ENCODE measurements around the gene PLIN4. TPM values are rescaled to one million over a fixed set of nuclear protein-coding genes. Genes with fewer than 3 reads are reported as not detected.

Gene PLIN4
- total and polyA plus RNA-seq, 2 donors from 2014 or later, result 1.6 to 2.2 TPM

- FAIRE-seq, result peak; percentile 80
- intact Hi-C loops (cut with DNase I), result no loop called here
- H3K27ac ChIP-seq (ENCODE audit: low read depth in 2 of 2, low read length in 2 of 2), result peak within 1 kb of the TSS; percentile 74 to 78
These were observed 60.5 kb downstream of the PLIN4 start, which contains the start of gene UBXN6 for GRCh38 chr19:4457654-4458395. UBXN6 (minus strand) TSS chr19:4457794; CDS start chr19:4457697, 97 bp downstream.

DNA sequence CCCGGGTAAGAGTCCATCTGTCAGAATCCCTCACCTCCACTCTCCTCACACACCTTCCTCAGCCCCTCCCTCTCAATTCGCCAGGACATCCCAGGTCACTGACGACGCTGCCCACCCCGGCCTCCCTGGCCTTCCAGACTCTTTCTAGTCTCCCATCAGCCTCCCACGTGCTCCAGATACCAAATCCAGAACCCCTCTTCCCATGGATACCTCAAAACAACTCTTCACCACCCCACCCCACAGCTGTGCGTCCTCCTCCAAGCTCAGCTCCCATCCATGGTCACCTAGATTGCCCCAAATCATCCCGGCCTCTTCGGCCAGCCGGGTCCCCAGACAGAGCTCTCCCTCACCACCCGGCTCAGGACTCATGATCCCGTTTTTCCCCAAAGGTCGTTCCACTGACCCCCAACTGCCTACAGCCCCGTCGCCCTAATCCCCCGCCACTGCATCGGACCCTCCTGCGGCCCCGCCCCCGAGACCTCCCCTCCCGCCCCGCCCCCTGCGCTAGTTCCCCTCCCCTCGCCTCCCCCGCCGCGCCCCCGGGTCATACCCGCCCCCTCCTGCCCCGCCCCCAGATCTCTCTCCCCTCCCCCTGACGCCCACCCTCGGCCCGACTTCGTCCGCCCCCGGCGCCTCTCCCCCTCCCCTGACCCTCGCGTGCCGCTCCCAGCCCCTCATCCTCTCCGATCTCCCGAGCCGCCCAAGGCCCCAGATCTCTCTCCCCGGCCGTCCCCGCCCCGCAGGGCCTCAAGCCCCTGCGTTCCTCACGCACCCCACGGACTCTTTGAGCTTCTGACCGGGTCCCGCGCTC, 61.2 kb downstream of the PLIN4 start:
- peak overlapping the region; percentile 67 to 87 (median 78) for H3K4me3 ChIP-seq (ENCODE audit: low read length in 3 of 3)
- FAIRE-seq (no peak), DNase-seq (peak; percentile 83 to 94 (median 87))
- peaks cover 3 to 13% (median 11%) of the 10 kb centered on the region in 3 donors for H3K36me3 ChIP-seq (ENCODE audit: control insufficient read depth in 2 of 3, insufficient read depth in 3 of 3, low read length in 3 of 3)
- TF ChIP-seq CTCF (IDR thresholded peaks at IDR 0.05; ENCODE audit: borderline replicate concordance, extremely low read depth, insufficient read depth), result no peak
- peak overlapping the region; percentile 56 to 87 (median 81) for H3K9ac ChIP-seq (ENCODE audit: low read length in 3 of 3)
- intact Hi-C loops (cut with DNase I), result no loop called here
- H3K4me1 ChIP-seq (ENCODE audit: control insufficient read depth in 2 of 3, insufficient read depth in 2 of 3, low read depth in 1 of 3, low read length in 3 of 3), result peaks cover 0 to 18% (median 7%) of the 10 kb centered on the region in 3 donors
- H3K9me3 ChIP-seq (ENCODE audit: control insufficient read depth in 2 of 3, insufficient read depth in 1 of 3, low read length in 3 of 3), result no peaks in the 10 kb centered on the region
- peak overlapping the region; percentile 74 to 78 for H3K27ac ChIP-seq (ENCODE audit: low read depth in 2 of 2, low read length in 2 of 2)
- no peaks in the 10 kb centered on the region for H3K27me3 ChIP-seq (ENCODE audit: control insufficient read depth, insufficient read depth, low read length)

More at GRCh38 chr19:4457654-4458395, 60.5 kb downstream of the PLIN4 start, which contains the start of gene UBXN6:
- TF ChIP-seq CTCF (IDR thresholded peaks at IDR 0.05; ENCODE audit: borderline replicate concordance, extremely low read depth, insufficient read depth), result no peak
- Histone ChIP-seq H3K4me1 (ENCODE audit: control insufficient read depth in 2 of 3, insufficient read depth in 2 of 3, low read depth in 1 of 3, low read length in 3 of 3) (peaks cover 0 to 18% (median 7%) of the 10 kb centered on the region in 3 donors), H3K27me3 (ENCODE audit: control insufficient read depth, insufficient read depth, low read length) (no peaks in the 10 kb centered on the region), H3K36me3 (ENCODE audit: control insufficient read depth in 2 of 3, insufficient read depth in 3 of 3, low read length in 3 of 3) (peaks cover 2 to 7% (median 5%) of the 10 kb centered on the region in 3 donors), H3K9me3 (ENCODE audit: control insufficient read depth in 2 of 3, insufficient read depth in 1 of 3, low read length in 3 of 3) (no peaks in the 10 kb centered on the region), H3K4me3 (ENCODE audit: low read length in 3 of 3) (peak within 1 kb of the TSS; percentile 78 to 92 (median 88)), H3K9ac (ENCODE audit: low read length in 3 of 3) (peak within 1 kb of the TSS; percentile 80 to 87 (median 81))
- DNase-seq, result peak; percentile 98 to 99 (median 99)

- Histone ChIP-seq H3K4me1 (ENCODE audit: control insufficient read depth in 2 of 3, insufficient read depth in 2 of 3, low read depth in 1 of 3, low read length in 3 of 3) (peaks cover 0 to 18% (median 7%) of the 10 kb centered on the region in 3 donors), H3K27ac (ENCODE audit: low read depth in 2 of 2, low read length in 2 of 2) (peak overlapping the region; percentile 71 to 72), H3K4me3 (ENCODE audit: low read length in 3 of 3) (peak overlapping the region; percentile 67 to 87 (median 78)), H3K36me3 (ENCODE audit: control insufficient read depth in 2 of 3, insufficient read depth in 3 of 3, low read length in 3 of 3) (peaks cover 3 to 14% (median 11%) of the 10 kb centered on the region in 3 donors), H3K27me3 (ENCODE audit: control insufficient read depth, insufficient read depth, low read length) (no peaks in the 10 kb centered on the region), H3K9ac (ENCODE audit: low read length in 3 of 3) (peak overlapping the region; percentile 56 to 87 (median 81)), H3K9me3 (ENCODE audit: control insufficient read depth in 2 of 3, insufficient read depth in 1 of 3, low read length in 3 of 3) (no peaks in the 10 kb centered on the region)
- no peak for FAIRE-seq
- no peak for TF ChIP-seq CTCF (IDR thresholded peaks at IDR 0.05; ENCODE audit: borderline replicate concordance, extremely low read depth, insufficient read depth)
- DNase-seq, result peak in 3 of 5 donors; percentile 59 to 73 (median 67)
- intact Hi-C loops (cut with DNase I), result no loop called here
These were observed 61.8 kb downstream of the PLIN4 start for GRCh38 chr19:4456476-4456842.

Measured in kidney (tissue), 14 donors.